HepG2 (cell line): Measurements from ENCODE around the gene EPS8L1. TPM values are rescaled to one million over a fixed set of nuclear protein-coding genes. Genes with fewer than 3 reads are reported as not detected.

Source experiments
- ATAC-seq: fragments of 200-7000 bp; cut with Tn5 transposase; 3 replicates; pipeline ENCODE4 v1.9.1; 2020; ENCODE audit warnings: mild to moderate bottlenecking, moderate library complexity
- BruUV-seq: library from RNA; stranded (reverse); fragments of 400-500 nt; replicated peaks from 2 replicates; lab custom pipeline; 2021; lab: Mats Ljungman, UMichigan
- CTCF ChIA-PET: fragments of 300-600 bp; formaldehyde crosslinking; extraction: SDS; loops from one replicate; lab custom pipeline; 2021; ENCODE audit warnings: low total read pairs, inconsistent platforms, low intra/inter-chr PET ratio; lab: Yijun Ruan, JAX
- POLR2A ChIA-PET: fragments of 350-600 bp; sonication (Branson Sonifier 250); formaldehyde crosslinking; loops from one replicate; lab custom pipeline; 2020; ENCODE audit warnings: antibody characterized with exemption, inconsistent platforms; lab: Yijun Ruan, JAX
- DNase-seq: peaks from one replicate; pipeline ENCODE4 v3.0.0-alpha.2; 2015; ENCODE audit warnings: low spot score
- FAIRE-seq: peaks from 3 replicates; lab custom pipeline; 2011; peaks lifted over from hg19 to GRCh38; lab: Jason Lieb, UNC
- H2AFZ ChIP-seq: one replicate; pipeline ENCODE4 v1.6.1; 2011; ENCODE audit warnings: low read length, inconsistent platforms
- H3K27ac ChIP-seq: fragments of 300-600 bp; 3 replicates; pipeline ENCODE4 v1.8.0; 2011; ENCODE audit warnings: mixed run types, mild to moderate bottlenecking, mixed read lengths, low read length, inconsistent platforms; ENCODE audit not compliant: insufficient read depth; ENCODE audit errors: extremely low read length
- H3K27me3 ChIP-seq, 2 experiments: fragments of 200-600 bp in 1 of 2; 2 replicates in 1 of 2; 3 replicates in 1 of 2; pipeline versions ENCODE4 v1.6.0 to v1.8.0; 2011; ENCODE audit warnings: low read length in 2 of 2, mild to moderate bottlenecking in 2 of 2, moderate library complexity in 2 of 2, inconsistent platforms in 1 of 2; ENCODE audit not compliant: insufficient read depth in 2 of 2, control insufficient read depth in 1 of 2
- H3K36me3 ChIP-seq, 2 experiments: fragments of 200-600 bp in 1 of 2; replicated peaks in 1 of 2; 2 replicates in 1 of 2; 3 replicates in 1 of 2; pipeline versions ENCODE4 v1.5.1 to v1.8.0; 2011; ENCODE audit warnings: low read length in 2 of 2, inconsistent platforms in 1 of 2; ENCODE audit not compliant: insufficient read depth in 2 of 2, control insufficient read depth in 1 of 2
- H3K4me1 ChIP-seq: 2 replicates; pipeline ENCODE4 v1.5.1; 2012; ENCODE audit warnings: low read length, inconsistent platforms; ENCODE audit not compliant: insufficient read depth
- H3K4me2 ChIP-seq: 2 replicates; pipeline ENCODE4 v1.6.0; 2011; ENCODE audit warnings: low read depth, low read length, inconsistent platforms
- H3K4me3 ChIP-seq, 3 experiments: fragments of 200-600 bp in 1 of 3; sonication (generic), shearing (Covaris generic) in 1 of 3; replicated peaks in 1 of 3; 2 replicates each; pipeline ENCODE4 v1.5.1; 2011 to 2016; ENCODE audit warnings: low read length in 3 of 3, inconsistent platforms in 2 of 3, low read depth in 2 of 3, mild to moderate bottlenecking in 2 of 3, control low read depth in 1 of 3, mixed read lengths in 1 of 3; ENCODE audit not compliant: insufficient read depth in 1 of 3
- H3K79me2 ChIP-seq: one replicate; pipeline ENCODE4 v1.6.1; 2011; ENCODE audit warnings: low read length, inconsistent platforms; ENCODE audit not compliant: insufficient read depth
- H3K9ac ChIP-seq: 2 replicates; pipeline ENCODE4 v1.6.0; 2011; ENCODE audit warnings: mild to moderate bottlenecking, low read depth, low read length, inconsistent platforms; ENCODE audit not compliant: insufficient read depth
- H3K9me3 ChIP-seq: 2 replicates; pipeline ENCODE4 v1.5.1; 2012; ENCODE audit warnings: mild to moderate bottlenecking, low read length
- H4K20me1 ChIP-seq: 2 replicates; pipeline ENCODE4 v1.6.0; 2011; ENCODE audit warnings: inconsistent platforms, mild to moderate bottlenecking, low read length, moderate library complexity; ENCODE audit not compliant: insufficient read depth
- FOXP1 ChIP-seq, 2 experiments: fragments of 450-650 bp in 1 of 2; IDR thresholded peaks; 2 replicates each; pipeline ENCODE4 v1.6.1; 2017 to 2018; ENCODE audit warnings: antibody characterized with exemption in 1 of 2
- HNRNPH1 ChIP-seq: fragments of 200-400 bp; formaldehyde crosslinking; optimal IDR thresholded peaks from 2 replicates; pipeline ENCODE3; 2017; ENCODE audit warnings: mild to moderate bottlenecking, low read depth, low read length
- KDM1A ChIP-seq: IDR thresholded peaks from 2 replicates; pipeline ENCODE4 v1.6.1; 2016; ENCODE audit warnings: missing compliant biosample characterization
- MIER2 ChIP-seq: IDR thresholded peaks from 2 replicates; pipeline ENCODE4 v1.6.1; 2016; ENCODE audit warnings: missing biosample characterization, missing genetic modification reagents
- ZEB1 ChIP-seq: IDR thresholded peaks from 2 replicates; pipeline ENCODE4 v1.6.1; 2012; ENCODE audit warnings: mild to moderate bottlenecking, low read depth, inconsistent platforms; ENCODE audit not compliant: insufficient replicate concordance
- ZNF143 ChIP-seq: sonication (generic); formaldehyde crosslinking; IDR thresholded peaks from 2 replicates; pipeline ENCODE4 v1.4.0; 2020; ENCODE audit warnings: missing genetic modification reagents
- WGBS: methylation state at CpG from one replicate; pipeline ENCODE4 v1.1.6; 2017; ENCODE audit warnings: low lambda C conversion rate; 5-methylcytosine and 5-hydroxymethylcytosine counted together
- in situ Hi-C: cut with HindIII; loops from 2 replicates; pipeline ENCODE4 v1.10.0; 2017; ENCODE audit warnings: low pct_unique_long_range_greater_than_20kb; ENCODE audit not compliant: extremely low pct_ligation_motif_present
- intact Hi-C: fragments of 100-400 bp; cut with micrococcal nuclease; formaldehyde crosslinking; loops from one replicate; pipeline ENCODE4 v1.10.0; 2022; ENCODE audit not compliant: unreplicated experiment
- polyA plus RNA-seq, 8 experiments: library from polyadenylated mRNA; depleted of rRNA in 3 of 8; stranded (reverse) in 7 of 8; unstranded in 1 of 8; fragments of >200 nt; fragmentation: Illumina TruSeq in 4 of 8; extraction: Trizol in 4 of 8; gene quantifications; 2 replicates each; pipeline versions ENCODE4 v1.2.1 to v1.2.3, GENCODE V29; 2011 to 2016; ENCODE audit warnings: low read depth in 4 of 8, missing spikeins in 1 of 8, mixed read lengths in 1 of 8; ENCODE audit not compliant: insufficient read depth in 1 of 8
- total RNA-seq, 5 experiments: library from RNA; depleted of rRNA; stranded (reverse); fragments of >200 nt; fragmentation: Illumina TruSeq; extraction: Trizol; gene quantifications; 2 replicates each; pipeline ENCODE4 v1.2.3, GENCODE V29; 2016; ENCODE audit warnings: low read depth in 1 of 5
- TF ChIP-seq, protein P1 (sequence below), 2 experiments: IDR thresholded peaks; 2 replicates each; pipeline ENCODE4 v1.6.1; 2011 to 2012; ENCODE audit warnings: low read length in 2 of 2, borderline replicate concordance in 1 of 2, low read depth in 1 of 2, mild to moderate bottlenecking in 1 of 2, moderate library complexity in 1 of 2

Gene EPS8L1
- total and polyA plus RNA-seq, 2 of the 13 experiments (the other 11 are each of a cell fraction or from before 2014, with no cell fraction given): 3.0 to 6.3 TPM

GRCh38 chr19:55066107-55066709 lies 9.5 kb upstream of the EPS8L1 start:
- H3K9me3 ChIP-seq: no peaks in the 10 kb centered on the region
- H3K27ac ChIP-seq: no peak overlapping the region
- POLR2A ChIA-PET: no interaction called here
- 0 out of 2 replicates have a peak, but pooled peaks have one; percentile 15 for TF ChIP-seq FOXP1 (IDR thresholded peaks at IDR 0.05)
- TF ChIP-seq FOXP1 (CRISPR knock-in tag; IDR thresholded peaks at IDR 0.05): no peak
- no peak for TF ChIP-seq ZEB1
- TF ChIP-seq, protein P1, sequence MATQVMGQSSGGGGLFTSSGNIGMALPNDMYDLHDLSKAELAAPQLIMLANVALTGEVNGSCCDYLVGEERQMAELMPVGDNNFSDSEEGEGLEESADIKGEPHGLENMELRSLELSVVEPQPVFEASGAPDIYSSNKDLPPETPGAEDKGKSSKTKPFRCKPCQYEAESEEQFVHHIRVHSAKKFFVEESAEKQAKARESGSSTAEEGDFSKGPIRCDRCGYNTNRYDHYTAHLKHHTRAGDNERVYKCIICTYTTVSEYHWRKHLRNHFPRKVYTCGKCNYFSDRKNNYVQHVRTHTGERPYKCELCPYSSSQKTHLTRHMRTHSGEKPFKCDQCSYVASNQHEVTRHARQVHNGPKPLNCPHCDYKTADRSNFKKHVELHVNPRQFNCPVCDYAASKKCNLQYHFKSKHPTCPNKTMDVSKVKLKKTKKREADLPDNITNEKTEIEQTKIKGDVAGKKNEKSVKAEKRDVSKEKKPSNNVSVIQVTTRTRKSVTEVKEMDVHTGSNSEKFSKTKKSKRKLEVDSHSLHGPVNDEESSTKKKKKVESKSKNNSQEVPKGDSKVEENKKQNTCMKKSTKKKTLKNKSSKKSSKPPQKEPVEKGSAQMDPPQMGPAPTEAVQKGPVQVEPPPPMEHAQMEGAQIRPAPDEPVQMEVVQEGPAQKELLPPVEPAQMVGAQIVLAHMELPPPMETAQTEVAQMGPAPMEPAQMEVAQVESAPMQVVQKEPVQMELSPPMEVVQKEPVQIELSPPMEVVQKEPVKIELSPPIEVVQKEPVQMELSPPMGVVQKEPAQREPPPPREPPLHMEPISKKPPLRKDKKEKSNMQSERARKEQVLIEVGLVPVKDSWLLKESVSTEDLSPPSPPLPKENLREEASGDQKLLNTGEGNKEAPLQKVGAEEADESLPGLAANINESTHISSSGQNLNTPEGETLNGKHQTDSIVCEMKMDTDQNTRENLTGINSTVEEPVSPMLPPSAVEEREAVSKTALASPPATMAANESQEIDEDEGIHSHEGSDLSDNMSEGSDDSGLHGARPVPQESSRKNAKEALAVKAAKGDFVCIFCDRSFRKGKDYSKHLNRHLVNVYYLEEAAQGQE (IDR thresholded peaks at IDR 0.05; ENCODE audit: borderline replicate concordance in 1 of 2, low read depth in 1 of 2, low read length in 2 of 2): peak; percentile 58 to 92
- peak; percentile 80 for TF ChIP-seq ZNF143 (CRISPR knock-in tag)
- TF ChIP-seq HNRNPH1: no peak
- peak; percentile 91 for TF ChIP-seq MIER2 (CRISPR knock-in tag)
- TF ChIP-seq KDM1A (CRISPR knock-in tag): 0 out of 2 replicates have a peak, but pooled peaks have one; percentile 19
- H3K36me3 ChIP-seq: no peaks in the 10 kb centered on the region
- ATAC-seq (no peak), FAIRE-seq (no peak), DNase-seq (no peak)
- H3K4me3 ChIP-seq: no peak overlapping the region
- H3K4me1 ChIP-seq: peaks cover 24% of the 10 kb centered on the region
- CTCF ChIA-PET: no interaction called here
- no peak overlapping the region for H2AFZ ChIP-seq
- H3K4me2 ChIP-seq: no peak overlapping the region
- H3K79me2 ChIP-seq: peaks cover 3% of the 10 kb centered on the region
- 0% methylated on average over 2 of the region's 2 CpGs for WGBS
- no peak overlapping the region for H3K9ac ChIP-seq
- intact Hi-C loops: no loop called here
- BruUV-seq: no TSS peak
- peaks cover 2 to 35% of the 10 kb centered on the region in 2 experiments for H3K27me3 ChIP-seq
- in situ Hi-C loops: no loop called here
- H4K20me1 ChIP-seq: no peaks in the 10 kb centered on the region
